Measurements from ENCODE around the gene CFAP299.

Gene CFAP299

DNA sequence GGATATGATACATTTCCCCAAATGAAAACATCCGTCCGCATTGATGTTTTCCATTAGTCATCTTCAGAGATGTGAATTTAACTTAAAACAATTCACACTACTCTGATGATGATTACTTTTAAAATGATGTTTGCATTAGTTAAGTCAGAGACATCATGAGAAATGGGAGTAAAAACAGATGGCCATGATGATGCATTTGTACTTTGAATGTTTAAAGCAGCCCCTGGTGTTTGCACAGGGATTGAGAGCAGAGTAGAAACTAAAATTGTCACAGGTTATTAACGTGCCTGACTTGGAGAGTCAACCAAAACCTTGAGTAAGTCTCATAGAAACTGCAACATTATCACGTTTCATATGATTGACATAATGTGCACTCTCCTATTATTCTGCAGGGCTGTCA is 117.2 kb downstream of the CFAP299 start:
- DNase-seq, result no peak

- no peak for DNase-seq
Observed at GRCh38 chr4:80454040-80454439, 118.5 kb downstream of the CFAP299 start.

GRCh38 chr4:80454556-80454955 is 119.0 kb downstream of the CFAP299 start:
- DNase-seq, result no peak

GRCh38 chr4:80459918-80460473 is 124.5 kb downstream of the CFAP299 start:
- no peak for DNase-seq

GRCh38 chr4:80461412-80461811 is 125.9 kb downstream of the CFAP299 start:
- no peak for DNase-seq

DNA sequence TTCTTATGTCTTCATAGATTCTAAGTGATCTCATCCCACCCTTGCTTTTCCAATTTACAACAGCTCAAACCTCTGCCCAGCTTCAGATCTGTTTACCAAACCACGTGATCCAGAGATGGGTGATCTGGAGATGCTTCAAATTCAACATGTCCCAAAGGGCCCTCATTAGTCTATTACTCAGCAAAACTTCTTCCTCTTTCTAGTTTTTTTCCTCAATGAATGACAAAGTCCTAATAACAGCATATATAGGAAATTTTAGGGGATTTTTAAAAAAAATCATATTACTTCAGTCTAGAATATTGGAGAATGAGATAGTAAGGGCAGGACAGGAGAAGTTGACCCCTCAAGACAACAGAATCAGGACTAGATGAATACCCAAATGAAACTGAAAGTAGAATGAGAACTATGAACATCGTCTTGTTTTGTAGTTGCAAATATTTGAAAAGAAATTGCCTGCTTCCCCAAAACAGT is 127.1 kb downstream of the CFAP299 start:
- no peak for DNase-seq

GRCh38 chr4:80463509-80463908 is 128.0 kb downstream of the CFAP299 start:
- DNase-seq, result no peak

GRCh38 chr4:80465238-80465637 is 129.7 kb downstream of the CFAP299 start:
- DNase-seq, result no peak

- DNase-seq, result no peak
Observed at GRCh38 chr4:80465736-80466135, 130.2 kb downstream of the CFAP299 start.

DNA sequence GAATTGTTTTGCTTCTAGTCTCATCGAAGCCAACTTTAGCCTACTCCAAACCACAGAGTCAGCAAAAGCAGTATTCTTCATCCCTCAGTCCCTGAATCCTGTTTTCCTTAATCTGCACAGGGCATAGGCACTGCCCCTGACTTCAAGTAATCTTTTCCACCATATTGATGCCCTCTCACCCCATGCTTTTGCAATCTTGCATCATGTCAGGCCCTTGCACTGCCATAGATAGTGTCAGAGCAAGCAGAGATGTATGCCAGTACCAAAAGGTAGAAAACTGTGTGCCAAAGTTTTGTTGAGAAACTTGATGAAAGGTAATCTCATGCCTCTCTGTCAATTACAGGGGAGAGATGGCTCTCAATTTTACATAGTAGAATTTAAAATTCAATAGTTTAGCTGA is 131.1 kb downstream of the CFAP299 start:
- DNase-seq, result no peak

DNA sequence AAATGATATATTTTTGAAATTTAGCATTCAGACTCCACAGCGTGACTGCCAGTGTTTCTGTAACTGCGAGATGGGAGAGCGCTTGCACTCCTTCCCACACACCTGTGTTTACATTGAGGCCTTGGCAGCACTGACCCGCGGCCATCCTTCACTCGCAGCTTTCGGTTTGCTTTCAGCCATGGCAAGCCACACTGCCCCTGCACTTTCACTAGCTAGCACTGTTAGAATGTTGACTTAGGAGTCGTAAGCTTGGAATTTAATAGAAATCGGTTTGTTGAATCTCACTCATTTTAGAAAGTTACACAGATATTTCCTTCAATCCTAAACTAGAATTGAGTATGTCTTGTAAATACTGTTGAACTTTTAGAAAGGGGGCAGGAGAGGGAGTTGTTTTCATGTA is 136.2 kb downstream of the CFAP299 start:
- DNase-seq, result no peak

GRCh38 chr4:80475236-80475635 is 139.7 kb downstream of the CFAP299 start:
- DNase-seq, result no peak

DNA sequence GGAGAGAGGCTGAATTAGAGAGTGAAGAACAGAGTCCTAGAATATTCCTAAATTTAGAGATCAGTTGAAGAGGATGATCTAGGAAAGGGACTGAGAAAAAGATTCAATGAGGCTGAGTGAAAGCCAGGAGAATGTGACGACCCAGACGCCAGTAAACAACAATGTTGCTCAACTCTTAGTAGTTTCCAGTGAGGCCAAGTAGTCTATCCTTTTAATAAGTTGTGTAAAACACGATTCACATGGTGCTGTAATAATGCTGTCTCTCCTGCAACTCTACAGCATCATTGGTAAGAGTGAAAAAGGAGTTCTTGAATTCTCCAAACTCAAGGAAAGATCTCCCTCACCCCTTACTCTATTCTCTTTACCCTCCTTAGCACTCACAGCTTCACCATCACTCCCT is 140.3 kb downstream of the CFAP299 start:
- no peak for DNase-seq

GRCh38 chr4:80484712-80485111 is 149.2 kb downstream of the CFAP299 start:
- no peak for DNase-seq

- DNase-seq, result no peak
Observed at GRCh38 chr4:80486603-80487002, 151.1 kb downstream of the CFAP299 start.

DNA sequence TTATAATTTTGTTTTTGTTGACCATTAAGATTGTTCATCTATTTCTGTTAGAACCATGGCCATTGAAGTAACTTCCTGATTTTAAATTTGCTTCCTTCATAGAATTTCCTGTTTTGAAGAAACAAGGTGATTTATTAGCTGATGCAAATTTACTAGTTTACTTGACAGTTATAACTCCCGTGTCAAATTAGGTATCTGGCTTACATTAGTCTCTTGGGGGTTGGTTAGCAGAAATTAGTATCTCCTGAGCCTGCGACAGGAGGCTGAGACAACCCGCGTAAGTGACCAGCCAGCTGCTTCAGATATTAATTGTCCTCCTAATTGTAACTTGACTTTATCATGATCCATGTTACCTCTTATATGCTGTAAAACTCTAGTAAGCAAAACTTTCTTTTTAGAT is 154.3 kb downstream of the CFAP299 start:
- DNase-seq, result no peak

GRCh38 chr4:80492761-80493160 is 157.2 kb downstream of the CFAP299 start:
- DNase-seq, result no peak

- no peak for DNase-seq
Observed at GRCh38 chr4:80495865-80496264, 160.3 kb downstream of the CFAP299 start.

- DNase-seq, result no peak
Observed at GRCh38 chr4:80498725-80499124, 163.2 kb downstream of the CFAP299 start.

GRCh38 chr4:80500613-80501012 is 165.1 kb downstream of the CFAP299 start:
- DNase-seq, result no peak

- no peak for DNase-seq
Observed at GRCh38 chr4:80507077-80507476, 171.5 kb downstream of the CFAP299 start.

- no peak for DNase-seq
Observed at GRCh38 chr4:80507507-80507906, 172.0 kb downstream of the CFAP299 start.

DNA sequence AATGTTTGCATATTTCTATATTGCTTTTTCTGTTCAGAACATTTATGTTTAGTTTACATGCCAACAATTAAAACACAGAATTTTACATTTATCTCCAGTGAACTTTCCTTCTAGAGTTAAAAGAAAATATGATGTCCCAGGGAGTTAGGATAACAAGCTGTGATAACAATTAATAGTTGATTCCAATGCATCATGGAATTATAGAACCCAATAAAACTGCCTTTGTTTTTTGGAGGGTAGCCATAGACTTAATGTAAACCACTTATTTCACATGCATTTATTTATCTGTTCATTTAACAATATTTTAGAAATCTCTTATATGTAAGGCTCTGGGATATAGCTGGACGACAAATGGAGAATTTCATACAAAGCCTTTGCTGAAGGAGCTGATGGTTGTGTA is 180.0 kb downstream of the CFAP299 start:
- DNase-seq, result no peak

GRCh38 chr4:80521438-80521837 is 185.9 kb downstream of the CFAP299 start:
- DNase-seq, result no peak

GRCh38 chr4:80526697-80527096 is 191.2 kb downstream of the CFAP299 start:
- DNase-seq, result no peak

- DNase-seq, result no peak
Observed at GRCh38 chr4:80529026-80529425, 193.5 kb downstream of the CFAP299 start.

All from activated CD8-positive, alpha-beta memory T cell treated with anti-CD3 and anti-CD28 coated beads, Interleukin-2, amount 50 U/mL, for 48 hours (primary cell).